ENCODE measurements around the gene TFAP2E.
"Not testable (repeated sequence)": the region's sequence is repeated elsewhere in the genome, so short reads cannot be mapped to it uniquely, and the experiment has no call there.

TFAP2E gene

GRCh38 chr1:35574655-35575415 lies 1.7 kb downstream of the TFAP2E start:
- peak; percentile 61 for DNase-seq

GRCh38 chr1:35575416-35575958 lies 2.4 kb downstream of the TFAP2E start:
- DNase-seq: no peak

DNA sequence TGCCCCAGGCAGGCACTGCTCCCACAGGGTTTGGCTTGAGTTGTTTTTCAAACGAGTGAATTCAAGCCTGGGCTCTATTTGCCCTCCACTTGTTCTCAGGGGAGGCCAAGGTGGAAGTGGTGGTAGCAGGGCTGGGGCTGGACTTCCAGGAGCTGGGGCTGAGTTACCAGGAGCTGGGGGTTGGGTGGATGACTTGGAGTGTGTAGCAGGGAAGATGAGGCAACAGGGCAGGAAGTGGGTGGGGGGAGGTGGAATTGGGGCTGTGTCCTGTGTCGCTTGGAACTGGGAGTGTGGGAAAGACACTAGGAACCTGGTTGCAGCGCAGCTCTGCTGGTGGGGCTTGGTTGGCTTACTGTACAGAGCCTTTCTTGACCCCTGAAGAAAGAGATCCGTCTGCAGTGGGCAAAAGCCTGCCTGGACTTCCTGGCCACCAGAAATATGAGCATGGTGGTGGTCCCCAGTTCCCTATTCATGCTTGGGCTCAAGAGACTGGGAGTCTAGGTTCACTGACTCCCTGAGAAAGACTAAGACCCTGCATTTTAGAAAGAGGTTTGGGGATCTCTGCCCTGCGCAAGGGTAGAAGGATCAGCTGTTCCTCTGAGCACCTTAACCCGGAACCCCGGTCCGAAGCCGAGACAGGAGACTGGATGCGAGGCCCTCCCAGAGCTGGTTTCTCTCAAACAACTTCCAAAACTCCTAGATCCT lies 3.1 kb downstream of the TFAP2E start:
- no peak for DNase-seq

DNA sequence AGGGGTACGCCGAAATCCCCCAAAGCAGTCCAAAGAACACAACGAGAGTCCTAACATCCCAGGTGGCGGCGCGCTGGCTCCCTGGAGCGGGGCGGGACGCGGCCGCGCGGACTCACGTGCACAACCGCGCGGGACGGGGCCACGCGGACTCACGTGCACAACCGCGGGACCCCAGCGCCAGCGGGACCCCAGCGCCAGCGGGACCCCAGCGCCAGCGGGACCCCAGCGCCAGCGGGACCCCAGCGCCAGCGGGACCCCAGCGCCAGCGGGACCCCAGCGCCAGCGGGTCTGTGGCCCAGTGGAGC lies 3.6 kb downstream of the TFAP2E start:
- DNase-seq: not testable (repeated sequence)

DNA sequence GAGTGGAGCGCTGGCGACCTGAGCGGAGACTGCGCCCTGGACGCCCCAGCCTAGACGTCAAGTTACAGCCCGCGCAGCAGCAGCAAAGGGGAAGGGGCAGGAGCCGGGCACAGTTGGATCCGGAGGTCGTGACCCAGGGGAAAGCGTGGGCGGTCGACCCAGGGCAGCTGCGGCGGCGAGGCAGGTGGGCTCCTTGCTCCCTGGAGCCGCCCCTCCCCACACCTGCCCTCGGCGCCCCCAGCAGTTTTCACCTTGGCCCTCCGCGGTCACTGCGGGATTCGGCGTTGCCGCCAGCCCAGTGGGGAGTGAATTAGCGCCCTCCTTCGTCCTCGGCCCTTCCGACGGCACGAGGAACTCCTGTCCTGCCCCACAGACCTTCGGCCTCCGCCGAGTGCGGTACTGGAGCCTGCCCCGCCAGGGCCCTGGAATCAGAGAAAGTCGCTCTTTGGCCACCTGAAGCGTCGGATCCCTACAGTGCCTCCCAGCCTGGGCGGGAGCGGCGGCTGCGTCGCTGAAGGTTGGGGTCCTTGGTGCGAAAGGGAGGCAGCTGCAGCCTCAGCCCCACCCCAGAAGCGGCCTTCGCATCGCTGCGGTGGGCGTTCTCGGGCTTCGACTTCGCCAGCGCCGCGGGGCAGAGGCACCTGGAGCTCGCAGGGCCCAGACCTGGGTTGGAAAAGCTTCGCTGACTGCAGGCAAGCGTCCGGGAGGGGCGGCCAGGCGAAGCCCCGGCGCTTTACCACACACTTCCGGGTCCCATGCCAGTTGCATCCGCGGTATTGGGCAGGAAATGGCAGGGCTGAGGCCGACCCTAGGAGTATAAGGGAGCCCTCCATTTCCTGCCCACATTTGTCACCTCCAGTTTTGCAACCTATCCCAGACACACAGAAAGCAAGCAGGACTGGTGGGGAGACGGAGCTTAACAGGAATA lies 4.2 kb downstream of the TFAP2E start:
- DNase-seq: peak; percentile 35

GRCh38 chr1:35580949-35581388 lies 7.9 kb downstream of the TFAP2E start:
- DNase-seq: no peak

- not testable (repeated sequence) for DNase-seq
Observed at GRCh38 chr1:35581621-35582020, 8.5 kb downstream of the TFAP2E start.

GRCh38 chr1:35585281-35585680 lies 12.2 kb downstream of the TFAP2E start:
- no peak for DNase-seq

- DNase-seq: not testable (repeated sequence)
Observed at GRCh38 chr1:35585805-35586204, 12.7 kb downstream of the TFAP2E start.

DNA sequence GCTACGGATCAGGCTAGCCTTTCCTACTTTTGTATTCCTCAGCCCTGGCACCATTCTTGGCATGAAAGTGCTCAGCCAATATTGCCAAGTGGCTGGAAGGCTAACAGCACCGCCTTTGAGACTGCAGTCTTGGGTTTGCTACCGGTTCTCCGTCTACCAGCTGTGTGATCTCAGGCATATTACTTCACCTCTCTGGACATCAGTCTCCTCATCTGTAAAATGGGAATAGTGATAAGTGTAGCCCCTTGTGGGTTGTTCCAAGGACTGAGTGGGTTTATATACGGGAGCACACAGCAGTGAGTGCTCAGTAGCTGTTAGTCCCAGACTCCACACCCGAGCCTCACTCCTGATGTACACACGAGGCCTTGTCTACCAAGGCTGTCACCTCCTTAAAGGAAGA lies 13.7 kb downstream of the TFAP2E start:
- no peak for DNase-seq

- no peak for DNase-seq
Observed at GRCh38 chr1:35587736-35588135, 14.6 kb downstream of the TFAP2E start.

DNA sequence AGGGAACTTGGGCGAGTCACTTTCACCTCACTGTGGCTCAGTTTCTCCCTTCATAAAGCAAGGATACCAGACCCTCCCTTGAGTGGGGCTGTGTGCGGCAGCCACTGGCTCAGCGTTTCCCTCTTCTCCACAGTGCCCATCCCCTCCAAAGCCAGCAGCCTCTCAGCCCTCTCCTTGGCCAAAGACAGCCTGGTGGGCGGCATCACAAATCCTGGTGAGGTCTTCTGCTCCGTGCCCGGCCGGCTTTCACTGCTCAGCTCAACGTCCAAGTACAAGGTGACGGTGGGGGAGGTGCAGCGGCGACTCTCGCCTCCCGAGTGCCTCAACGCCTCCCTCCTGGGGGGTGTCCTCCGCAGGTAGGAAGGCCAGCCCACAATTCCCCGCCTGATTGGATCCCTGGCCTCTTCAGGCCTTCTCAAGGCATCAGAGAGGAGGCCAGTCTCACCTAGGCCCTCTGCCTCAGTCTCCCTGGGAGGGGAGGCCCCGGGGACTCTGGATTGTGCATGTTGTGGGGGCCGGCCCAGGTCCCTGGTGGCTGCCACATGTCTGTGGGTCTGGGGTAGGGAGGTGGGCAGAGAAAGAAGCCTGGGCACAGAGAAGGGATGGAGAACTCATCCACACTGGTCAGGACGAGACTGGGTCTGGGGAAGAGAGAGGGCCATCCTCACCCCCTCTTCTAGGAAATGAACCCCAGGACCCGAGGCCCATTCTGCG lies 15.2 kb downstream of the TFAP2E start:
- no peak for DNase-seq

- DNase-seq: no peak
Observed at GRCh38 chr1:35589516-35590427, 16.7 kb downstream of the TFAP2E start.

GRCh38 chr1:35590476-35591040 lies 17.4 kb downstream of the TFAP2E start:
- DNase-seq: no peak

GRCh38 chr1:35591211-35591610 lies 18.1 kb downstream of the TFAP2E start:
- no peak for DNase-seq

DNA sequence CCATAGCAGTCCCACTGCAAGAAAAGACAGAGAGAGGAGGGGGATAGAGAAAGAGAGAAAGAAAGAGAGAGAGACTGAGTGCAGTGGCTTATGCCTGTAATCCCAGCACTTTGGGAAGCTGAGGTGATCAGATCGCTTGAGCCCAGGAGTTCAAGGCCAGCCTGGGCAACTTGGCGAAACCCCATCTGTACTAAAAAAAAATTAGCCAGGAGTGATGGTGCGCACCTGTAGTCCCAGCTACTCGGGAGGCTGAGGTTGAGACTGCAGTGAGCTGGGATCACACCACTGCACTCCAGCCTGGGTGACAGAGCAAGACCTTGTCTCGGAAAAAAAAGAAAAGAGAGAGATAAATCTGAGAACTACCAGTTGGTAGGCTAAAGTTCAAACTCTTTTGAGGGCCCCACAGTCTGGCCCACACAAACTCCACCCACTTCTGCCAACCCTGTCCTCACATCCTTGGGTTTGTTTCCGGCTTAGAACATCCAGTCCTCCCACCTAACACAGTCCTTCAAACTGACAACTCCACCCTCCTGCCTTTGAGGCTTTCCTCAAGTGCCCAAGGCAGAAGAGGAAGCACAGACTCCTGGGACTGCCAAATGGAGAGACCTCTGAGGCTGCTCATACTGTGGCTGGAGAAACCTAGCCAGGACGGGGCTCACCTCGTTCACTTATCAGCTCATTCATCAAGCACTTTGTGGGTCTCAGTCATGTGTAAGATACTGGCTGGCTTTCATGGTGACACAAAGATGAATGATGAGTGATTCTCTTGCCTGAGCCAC lies 20.1 kb downstream of the TFAP2E start:
- peak; percentile 56 for DNase-seq

GRCh38 chr1:35594005-35594760 lies 21.1 kb downstream of the TFAP2E start:
- no peak for DNase-seq

DNA sequence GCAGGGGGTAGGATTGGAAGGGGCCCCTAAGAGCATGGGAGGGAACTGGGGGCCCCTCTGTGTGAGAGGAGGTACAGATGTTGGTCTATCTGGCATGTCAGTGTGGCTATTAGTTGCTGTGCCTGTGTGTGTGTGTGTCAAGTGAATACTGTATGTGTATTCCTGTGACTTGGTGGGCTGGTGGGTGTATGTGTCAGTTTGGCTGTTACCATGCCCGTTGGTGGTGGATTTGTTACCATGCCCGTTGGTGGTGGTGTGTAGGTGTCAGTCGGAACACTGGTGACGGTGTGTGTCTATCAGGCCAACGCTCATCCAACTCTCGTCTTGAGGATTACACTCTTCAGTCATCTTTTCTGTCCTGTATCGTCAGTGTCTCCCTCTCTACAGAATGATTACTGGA lies 22.6 kb downstream of the TFAP2E start:
- no peak for DNase-seq

DNA sequence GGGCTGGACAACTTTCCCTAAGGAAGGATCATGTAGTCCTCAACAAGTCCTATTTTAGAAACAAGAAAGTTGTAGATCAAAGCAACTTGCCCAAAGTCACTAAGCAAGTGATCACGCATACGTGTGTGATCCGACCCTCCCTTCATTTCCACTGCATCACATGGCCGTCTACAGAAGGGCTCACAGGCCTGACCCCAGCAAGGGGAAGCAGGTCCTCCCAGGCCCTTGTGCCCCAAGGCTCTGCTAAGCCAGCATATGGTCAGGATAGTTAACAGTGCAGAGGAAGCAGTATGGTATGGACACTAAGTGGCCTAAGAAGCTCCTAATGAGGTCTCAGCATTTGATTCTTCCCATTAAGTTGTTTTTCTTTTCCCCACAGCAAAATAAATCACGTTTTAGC lies 24.8 kb downstream of the TFAP2E start:
- DNase-seq: no peak

Measured in inflammatory macrophage treated with lipopolysaccharide for 4 hours (primary cell).